ENCODE results near the gene FGF13.

Gene FGF13

DNA sequence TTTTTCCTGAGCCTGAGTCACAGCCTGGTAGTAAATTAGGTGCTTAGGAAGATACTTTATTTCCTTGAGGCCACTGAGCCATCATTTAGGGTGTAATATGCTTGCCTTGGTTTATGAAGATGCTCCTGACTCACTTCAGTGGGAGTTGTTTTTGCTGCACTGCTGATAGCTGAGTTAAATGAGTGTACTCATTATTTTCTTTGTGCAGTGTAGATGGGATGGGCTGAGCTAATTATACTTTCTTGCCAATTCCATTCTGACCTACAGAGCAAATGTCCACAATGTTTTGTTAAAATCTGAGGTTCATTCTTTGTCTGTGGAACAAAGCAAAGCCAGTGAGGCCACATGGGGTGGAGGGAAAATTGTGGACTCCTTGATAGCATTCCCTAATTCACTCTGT lies 60.0 kb downstream of the FGF13 start:
- no peak for DNase-seq

DNA sequence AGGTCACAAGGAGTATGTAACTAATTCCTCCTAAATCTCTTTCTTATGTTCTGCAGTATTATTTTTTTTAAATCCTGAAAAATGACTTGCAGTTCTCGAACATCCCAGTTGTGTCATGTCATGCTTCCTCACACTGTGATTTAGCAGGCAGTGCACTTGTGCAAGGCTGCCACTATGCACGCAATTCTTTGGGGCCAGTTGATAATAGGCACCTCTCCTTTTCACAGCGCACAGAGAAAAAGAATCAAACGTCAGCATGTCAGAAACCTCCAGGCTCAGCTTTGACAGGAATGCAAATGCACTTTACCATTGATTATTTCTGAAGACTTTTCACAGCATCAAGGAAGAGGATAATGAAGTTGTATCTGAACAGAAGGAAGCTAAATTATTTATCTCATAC lies 62.9 kb downstream of the FGF13 start:
- DNase-seq: no peak

DNA sequence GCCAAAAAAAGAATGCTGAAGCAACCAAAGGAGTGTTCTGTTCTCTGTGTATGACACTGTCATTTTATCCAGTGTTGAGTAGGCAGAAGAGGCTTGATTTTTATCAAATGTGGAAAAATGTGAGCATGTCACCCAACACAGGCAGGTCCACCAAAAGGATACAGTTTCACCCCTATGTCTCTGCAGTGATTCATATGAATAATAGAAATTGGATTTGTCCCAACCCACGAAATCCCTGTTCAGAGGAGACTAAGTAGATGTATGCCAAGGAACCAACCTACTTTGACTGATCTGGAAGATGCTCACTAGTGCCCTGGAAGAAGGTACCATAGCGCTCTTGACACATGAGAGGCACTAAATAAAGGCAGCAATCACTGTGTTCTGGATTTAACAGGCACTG lies 72.5 kb downstream of the FGF13 start:
- DNase-seq: no peak
